ENCODE measurements around the gene TMSB10. TPM values are rescaled to one million over a fixed set of nuclear protein-coding genes. Genes with fewer than 3 reads are reported as not detected.
"Not testable (repeated sequence)": the region's sequence is repeated elsewhere in the genome, so short reads cannot be mapped to it uniquely, and the experiment has no call there.

TMSB10 gene
- total RNA-seq, 1 experiment from 2014 or later: 2,488 TPM

DNA sequence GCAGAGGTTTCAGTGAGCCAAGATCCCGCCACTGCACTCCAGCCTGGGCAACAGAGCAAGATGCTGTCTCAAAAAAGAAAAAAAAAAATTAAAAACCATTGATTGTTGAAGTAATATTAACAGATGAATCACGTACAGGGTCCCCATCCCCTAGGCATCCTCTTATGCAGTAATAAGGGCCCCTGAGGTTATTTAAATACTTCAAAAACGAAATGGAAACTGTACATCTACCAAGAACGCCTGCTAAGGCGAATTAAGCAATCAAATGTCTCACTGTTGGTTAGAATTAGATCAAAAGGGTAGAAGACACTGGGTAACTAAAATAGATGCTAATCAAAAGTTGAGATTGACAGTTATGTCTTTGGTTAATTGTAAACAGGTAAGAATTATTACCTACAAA is 32.1 kb upstream of the TMSB10 start:
- Histone ChIP-seq H3K36me3 (ENCODE audit: insufficient read depth, low read length, poor library complexity, severe bottlenecking) (no peaks in the 10 kb centered on the region), H3K4me1 (ENCODE audit: insufficient read depth, low read length, poor library complexity, severe bottlenecking) (no peaks in the 10 kb centered on the region), H3K27me3 (replicated peaks; ENCODE audit: insufficient read depth, low read depth, low read length, poor library complexity) (peaks cover 41% of the 10 kb centered on the region), H3K27ac (ENCODE audit: low read depth, low read length, poor library complexity, severe bottlenecking) (no peak overlapping the region), H3K4me3 (ENCODE audit: low read depth, low read length, poor library complexity, severe bottlenecking) (no peak overlapping the region), H3K9me3 (ENCODE audit: low read depth, low read length, poor library complexity, severe bottlenecking) (no peaks in the 10 kb centered on the region)
- POLR2A ChIA-PET (ENCODE audit: low non-redundant PET): no interaction called here
- TF ChIP-seq, protein P1, sequence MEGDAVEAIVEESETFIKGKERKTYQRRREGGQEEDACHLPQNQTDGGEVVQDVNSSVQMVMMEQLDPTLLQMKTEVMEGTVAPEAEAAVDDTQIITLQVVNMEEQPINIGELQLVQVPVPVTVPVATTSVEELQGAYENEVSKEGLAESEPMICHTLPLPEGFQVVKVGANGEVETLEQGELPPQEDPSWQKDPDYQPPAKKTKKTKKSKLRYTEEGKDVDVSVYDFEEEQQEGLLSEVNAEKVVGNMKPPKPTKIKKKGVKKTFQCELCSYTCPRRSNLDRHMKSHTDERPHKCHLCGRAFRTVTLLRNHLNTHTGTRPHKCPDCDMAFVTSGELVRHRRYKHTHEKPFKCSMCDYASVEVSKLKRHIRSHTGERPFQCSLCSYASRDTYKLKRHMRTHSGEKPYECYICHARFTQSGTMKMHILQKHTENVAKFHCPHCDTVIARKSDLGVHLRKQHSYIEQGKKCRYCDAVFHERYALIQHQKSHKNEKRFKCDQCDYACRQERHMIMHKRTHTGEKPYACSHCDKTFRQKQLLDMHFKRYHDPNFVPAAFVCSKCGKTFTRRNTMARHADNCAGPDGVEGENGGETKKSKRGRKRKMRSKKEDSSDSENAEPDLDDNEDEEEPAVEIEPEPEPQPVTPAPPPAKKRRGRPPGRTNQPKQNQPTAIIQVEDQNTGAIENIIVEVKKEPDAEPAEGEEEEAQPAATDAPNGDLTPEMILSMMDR (conservative IDR thresholded peaks at IDR 0.05; ENCODE audit: low read depth, low read length): no peak
- no peak for TF ChIP-seq EZH2 (IDR thresholded peaks at IDR 0.05; ENCODE audit: borderline replicate concordance, low read depth, low read length, poor library complexity, severe bottlenecking)
- no TSS peak for BruUV-seq (replicated peaks)
- CTCF ChIA-PET: no interaction called here
- intact Hi-C loops (cut with micrococcal nuclease; ENCODE audit: unreplicated experiment): no loop called here
- DNase-seq (ENCODE audit: low spot score): no peak

DNA sequence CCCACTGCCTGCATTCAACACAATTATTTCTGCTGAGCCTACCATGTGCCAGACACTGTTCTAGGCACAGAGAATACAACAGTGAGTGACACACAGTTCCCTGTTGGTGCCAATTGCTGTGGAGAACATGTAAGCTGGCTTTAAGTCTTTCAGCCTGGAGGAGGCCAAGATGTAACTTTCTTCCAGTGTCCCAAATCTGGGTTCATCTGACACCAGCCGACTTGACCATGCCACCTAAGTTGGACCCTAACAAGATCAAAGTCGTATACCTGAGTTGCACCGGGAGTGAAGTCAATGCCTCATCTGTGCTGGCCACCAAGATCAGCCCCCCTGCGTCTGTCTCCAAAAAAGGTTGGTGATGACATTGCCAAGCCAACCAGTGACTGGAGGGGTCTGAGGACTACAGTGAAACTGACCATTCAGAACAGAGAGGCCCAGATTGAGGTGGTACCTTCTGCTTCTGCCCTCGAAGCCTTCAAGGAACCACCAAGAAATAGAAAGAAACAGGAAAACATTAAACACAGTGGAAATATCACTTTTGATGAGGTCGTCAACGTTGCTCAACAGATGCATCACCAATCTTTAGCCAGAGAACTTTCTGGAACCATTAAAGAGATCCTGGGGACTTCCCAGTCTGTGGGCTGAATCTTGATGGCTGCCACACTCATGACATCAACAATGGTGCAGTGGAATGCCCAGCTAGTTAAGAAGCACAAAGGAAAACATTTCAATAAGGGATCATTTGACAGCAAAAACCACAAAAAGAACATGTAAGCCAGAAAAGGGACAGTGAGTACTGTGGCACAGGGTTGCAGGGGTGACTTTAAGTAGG is 30.9 kb upstream of the TMSB10 start:
- H3K4me1 ChIP-seq (ENCODE audit: insufficient read depth, low read length, poor library complexity, severe bottlenecking): no peaks in the 10 kb centered on the region
- H3K36me3 ChIP-seq (ENCODE audit: insufficient read depth, low read length, poor library complexity, severe bottlenecking): no peaks in the 10 kb centered on the region
- H3K27ac ChIP-seq (ENCODE audit: low read depth, low read length, poor library complexity, severe bottlenecking): no peak overlapping the region
- no peaks in the 10 kb centered on the region for H3K9me3 ChIP-seq (ENCODE audit: low read depth, low read length, poor library complexity, severe bottlenecking)
- TF ChIP-seq EZH2 (IDR thresholded peaks at IDR 0.05; ENCODE audit: borderline replicate concordance, low read depth, low read length, poor library complexity, severe bottlenecking): no peak
- TF ChIP-seq, protein P1 (conservative IDR thresholded peaks at IDR 0.05; ENCODE audit: low read depth, low read length): no peak
- ChIA-PET POLR2A (ENCODE audit: low non-redundant PET) (no interaction called here), CTCF (no interaction called here)
- intact Hi-C loops (cut with micrococcal nuclease; ENCODE audit: unreplicated experiment): no loop called here
- H3K4me3 ChIP-seq (ENCODE audit: low read depth, low read length, poor library complexity, severe bottlenecking): no peak overlapping the region
- H3K27me3 ChIP-seq (replicated peaks; ENCODE audit: insufficient read depth, low read depth, low read length, poor library complexity): peaks cover 48% of the 10 kb centered on the region
- no TSS peak for BruUV-seq (replicated peaks)
- no peak for DNase-seq (ENCODE audit: low spot score)

DNA sequence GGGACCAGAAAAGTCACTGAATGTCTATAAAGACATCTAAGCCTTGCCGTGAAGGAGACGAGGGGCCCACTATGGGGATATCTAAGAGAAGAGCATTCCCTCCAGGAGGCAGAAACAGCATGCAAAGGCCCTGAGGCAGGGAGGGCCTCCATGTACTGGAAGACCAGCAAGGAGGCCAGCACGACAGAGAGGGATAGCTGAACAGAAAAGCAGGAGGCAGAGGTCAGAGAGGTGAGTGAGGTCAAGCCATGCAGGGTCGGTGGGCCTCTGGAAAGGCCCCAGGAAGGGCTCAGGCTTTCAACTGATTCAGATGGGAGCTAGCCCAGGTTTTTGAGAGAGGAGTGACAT is 30.3 kb upstream of the TMSB10 start:
- Histone ChIP-seq H3K27me3 (replicated peaks; ENCODE audit: insufficient read depth, low read depth, low read length, poor library complexity) (peaks cover 54% of the 10 kb centered on the region), H3K27ac (ENCODE audit: low read depth, low read length, poor library complexity, severe bottlenecking) (no peak overlapping the region), H3K9me3 (ENCODE audit: low read depth, low read length, poor library complexity, severe bottlenecking) (no peaks in the 10 kb centered on the region), H3K36me3 (ENCODE audit: insufficient read depth, low read length, poor library complexity, severe bottlenecking) (no peaks in the 10 kb centered on the region), H3K4me1 (ENCODE audit: insufficient read depth, low read length, poor library complexity, severe bottlenecking) (peaks cover 2% of the 10 kb centered on the region), H3K4me3 (ENCODE audit: low read depth, low read length, poor library complexity, severe bottlenecking) (no peak overlapping the region)
- TF ChIP-seq, protein P1 (conservative IDR thresholded peaks at IDR 0.05; ENCODE audit: low read depth, low read length): no peak
- TF ChIP-seq EZH2 (IDR thresholded peaks at IDR 0.05; ENCODE audit: borderline replicate concordance, low read depth, low read length, poor library complexity, severe bottlenecking): no peak
- intact Hi-C loops (cut with micrococcal nuclease; ENCODE audit: unreplicated experiment): no loop called here
- ChIA-PET CTCF (no interaction called here), POLR2A (ENCODE audit: low non-redundant PET) (no interaction called here)
- DNase-seq (ENCODE audit: low spot score): no peak
- no TSS peak for BruUV-seq (replicated peaks)

DNA sequence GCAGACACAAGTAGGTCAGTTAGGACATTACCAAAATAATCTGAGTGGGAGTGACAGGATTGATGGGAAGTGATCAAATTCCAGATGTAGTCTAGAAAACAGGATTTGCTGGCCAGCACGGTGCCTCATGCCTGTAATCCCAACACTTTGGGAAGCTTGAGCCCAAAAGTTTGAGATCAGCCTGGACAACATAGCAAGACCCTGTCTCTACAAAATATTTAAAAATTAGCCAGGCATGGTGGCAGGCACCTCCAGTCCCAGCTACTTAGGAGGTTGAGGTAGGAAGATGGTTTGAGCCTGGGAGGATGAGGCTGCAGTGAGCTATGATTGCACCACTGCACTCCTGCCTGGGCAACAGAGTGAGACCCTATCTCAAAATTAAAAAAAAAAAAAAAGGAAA is 29.8 kb upstream of the TMSB10 start:
- DNase-seq (ENCODE audit: low spot score); H3K4me3 ChIP-seq (ENCODE audit: low read depth, low read length, poor library complexity, severe bottlenecking); H3K27ac ChIP-seq (ENCODE audit: low read depth, low read length, poor library complexity, severe bottlenecking); POLR2A ChIA-PET (ENCODE audit: low non-redundant PET); H3K9me3 ChIP-seq (ENCODE audit: low read depth, low read length, poor library complexity, severe bottlenecking); CTCF ChIA-PET; H3K4me1 ChIP-seq (ENCODE audit: insufficient read depth, low read length, poor library complexity, severe bottlenecking); intact Hi-C loops (cut with micrococcal nuclease; ENCODE audit: unreplicated experiment); BruUV-seq (replicated peaks); H3K36me3 ChIP-seq (ENCODE audit: insufficient read depth, low read length, poor library complexity, severe bottlenecking): not testable (repeated sequence)
- H3K27me3 ChIP-seq (replicated peaks; ENCODE audit: insufficient read depth, low read depth, low read length, poor library complexity): peaks cover 58% of the 10 kb centered on the region

Measured in A673 (cell line).